Endothelial cell of umbilical vein (primary cell): ENCODE data around the gene QSOX2. TPM values are rescaled to one million over a fixed set of nuclear protein-coding genes. Genes with fewer than 3 reads are reported as not detected.

Experiments
- BruUV-seq: library from RNA; stranded (reverse); fragments of 400-500 nt; replicated peaks from 2 replicates; lab custom pipeline; 2021; lab: Mats Ljungman, UMichigan
- CTCF ChIA-PET: fragments of 300-600, 350-600 bp; sonication (Branson Sonifier 250); formaldehyde crosslinking; loops from one replicate; lab custom pipeline; 2021; ENCODE audit warnings: antibody characterized with exemption, inconsistent platforms; lab: Charles Lee
- POLR2A ChIA-PET: fragments of 300-600, 350-600 bp; sonication (Branson Sonifier 250); formaldehyde crosslinking; loops from one replicate; lab custom pipeline; 2021; ENCODE audit warnings: antibody characterized with exemption, inconsistent platforms; lab: Charles Lee
- DNase-seq: peaks from one replicate; pipeline ENCODE4 v3.0.0-alpha.2; 2011; ENCODE audit warnings: low read depth, low spot score
- FAIRE-seq: peaks from 2 replicates; lab custom pipeline; 2011; peaks lifted over from hg19 to GRCh38; lab: Jason Lieb, UNC
- H2AFZ ChIP-seq: 2 replicates; pipeline ENCODE4 v1.6.0; 2012; ENCODE audit warnings: low read depth, low read length, control low read depth, inconsistent platforms
- H3K27ac ChIP-seq: 2 replicates; pipeline ENCODE4 v1.5.1; 2011; ENCODE audit warnings: low read depth, mild to moderate bottlenecking, control low read depth, low read length, moderate library complexity; ENCODE audit not compliant: insufficient read depth
- H3K27me3 ChIP-seq, 2 experiments: 2 replicates each; pipeline versions ENCODE4 v1.6.0 to v1.6.1; 2011; ENCODE audit warnings: low read length in 2 of 2, mixed read lengths in 1 of 2; ENCODE audit not compliant: control insufficient read depth in 2 of 2, insufficient read depth in 2 of 2
- H3K36me3 ChIP-seq, 2 experiments: 2 replicates in 1 of 2; 3 replicates in 1 of 2; pipeline ENCODE4 v1.5.1; 2011; ENCODE audit warnings: low read length in 2 of 2, mild to moderate bottlenecking in 1 of 2, moderate library complexity in 1 of 2; ENCODE audit not compliant: control insufficient read depth in 2 of 2, insufficient read depth in 2 of 2; ENCODE audit errors: extremely low read depth in 1 of 2
- H3K4me1 ChIP-seq: 3 replicates; pipeline ENCODE4 v1.5.1; 2011; ENCODE audit warnings: mild to moderate bottlenecking, low read length; ENCODE audit not compliant: control insufficient read depth, insufficient read depth; ENCODE audit errors: extremely low read depth
- H3K4me2 ChIP-seq: 2 replicates; pipeline ENCODE4 v1.6.1; 2011; ENCODE audit warnings: low read length, control low read depth, mixed read lengths; ENCODE audit not compliant: insufficient read depth
- H3K4me3 ChIP-seq, 3 experiments: fragments of 200-600 bp in 1 of 3; sonication (generic), shearing (Covaris generic) in 1 of 3; replicated peaks in 1 of 3; 2 replicates each; pipeline ENCODE4 v1.5.1; 2011 to 2016; ENCODE audit warnings: control low read depth in 3 of 3, low read length in 3 of 3, mild to moderate bottlenecking in 2 of 3, inconsistent platforms in 1 of 3, low read depth in 1 of 3, moderate library complexity in 1 of 3; ENCODE audit not compliant: insufficient read depth in 1 of 3
- H3K79me2 ChIP-seq: 2 replicates; pipeline ENCODE4 v1.6.0; 2012; ENCODE audit warnings: low read length, inconsistent platforms; ENCODE audit not compliant: control insufficient read depth, insufficient read depth
- H3K9ac ChIP-seq: replicated peaks from 2 replicates; pipeline ENCODE3; 2011; ENCODE audit warnings: low read length, control low read depth; ENCODE audit not compliant: insufficient read depth; ENCODE audit errors: extremely low read depth
- H3K9me1 ChIP-seq: replicated peaks from 3 replicates; pipeline ENCODE4 v1.6.0; 2011; ENCODE audit warnings: mild to moderate bottlenecking, low read length; ENCODE audit not compliant: control insufficient read depth, insufficient read depth; ENCODE audit errors: extremely low read depth
- H3K9me3 ChIP-seq: replicated peaks from 2 replicates; pipeline ENCODE4 v1.5.1; 2012; ENCODE audit warnings: low read length, inconsistent platforms; ENCODE audit not compliant: control insufficient read depth, insufficient read depth
- H4K20me1 ChIP-seq: replicated peaks from 2 replicates; pipeline ENCODE3; 2011; ENCODE audit warnings: mild to moderate bottlenecking, low read length; ENCODE audit not compliant: control insufficient read depth, insufficient read depth; ENCODE audit errors: extremely low read depth
- CTCF ChIP-seq, 2 donors: IDR thresholded peaks; 1 replicate in 1 of 2; 2 replicates in 1 of 2; pipeline ENCODE4 v1.5.1; 2011; ENCODE audit warnings: low read length in 2 of 2, mild to moderate bottlenecking in 2 of 2, moderate library complexity in 2 of 2, control low read depth in 1 of 2, inconsistent platforms in 1 of 2, low read depth in 1 of 2; ENCODE audit not compliant: insufficient read depth in 1 of 2; ENCODE audit errors: extremely low read depth in 1 of 2
- EZH2 ChIP-seq: IDR thresholded peaks from 2 replicates; pipeline ENCODE4 v1.6.1; 2012; ENCODE audit warnings: borderline replicate concordance, low read depth, mild to moderate bottlenecking, moderate library complexity, low read length, inconsistent platforms; ENCODE audit not compliant: severe bottlenecking
- GATA2 ChIP-seq: IDR thresholded peaks from 2 replicates; pipeline ENCODE4 v1.7.0; 2011; ENCODE audit warnings: low read depth, mild to moderate bottlenecking, moderate library complexity, mixed read lengths, low read length; ENCODE audit not compliant: insufficient read length, insufficient read depth
- JUN ChIP-seq: IDR thresholded peaks from 2 replicates; pipeline ENCODE4 v1.6.1; 2011; ENCODE audit warnings: borderline replicate concordance, low read depth; ENCODE audit not compliant: insufficient read length, insufficient read depth
- MAX ChIP-seq: IDR thresholded peaks from 2 replicates; pipeline ENCODE4 v1.6.1; 2011; ENCODE audit not compliant: insufficient read depth, insufficient read length
- MYC ChIP-seq: IDR thresholded peaks from one replicate; pipeline ENCODE4 v1.6.1; 2011; ENCODE audit warnings: mild to moderate bottlenecking, low read depth, low read length
- POLR2A ChIP-seq: IDR thresholded peaks from 2 replicates; pipeline ENCODE4 v1.6.1; 2012; ENCODE audit warnings: low read depth, mild to moderate bottlenecking, control low read depth, low read length
- POLR2AphosphoS5 ChIP-seq: IDR thresholded peaks from 2 replicates; pipeline ENCODE4 v1.6.1; 2012; ENCODE audit warnings: low read depth, mild to moderate bottlenecking, control low read depth, low read length, moderate library complexity; ENCODE audit not compliant: insufficient read depth
- dilution Hi-C: fragments of 300-500 bp; cut with MboI; formaldehyde crosslinking; loops from one replicate; pipeline ENCODE4 v1.15.0; 2019; ENCODE audit warnings: low sequenced_read_pairs; ENCODE audit not compliant: extremely low pct_ligation_motif_present
- intact Hi-C: fragments of 100-400 bp; cut with micrococcal nuclease; formaldehyde crosslinking; loops from one replicate; pipeline ENCODE4 v1.10.0; 2022
- polyA plus RNA-seq, 4 experiments: library from polyadenylated mRNA; depleted of rRNA in 3 of 4; stranded (reverse) in 3 of 4; unstranded in 1 of 4; fragments of >200 nt; gene quantifications; 2 replicates each; pipeline versions ENCODE4 v1.2.1 to v1.2.3, GENCODE V29; 2011 to 2012; ENCODE audit warnings: missing spikeins in 1 of 4
- total RNA-seq: library from RNA; stranded (reverse); gene quantifications from 2 replicates; pipeline ENCODE4 v1.2.3, GENCODE V29; 2021

Gene QSOX2
- total and polyA plus RNA-seq, 2 donors (not counting 3 experiments of a cell fraction or from before 2014, with no cell fraction given): 16.4 to 23.4 TPM

GRCh38 chr9:136291306-136292025, 45.9 kb upstream of the QSOX2 start:
- no peak overlapping the region for H3K4me2 ChIP-seq
- dilution Hi-C loops (no loop called here), intact Hi-C loops (no loop called here)
- no peak overlapping the region for H3K9ac ChIP-seq
- no peaks in the 10 kb centered on the region for H3K9me3 ChIP-seq
- H3K79me2 ChIP-seq: no peaks in the 10 kb centered on the region
- H3K4me1 ChIP-seq: no peaks in the 10 kb centered on the region
- no peaks in the 10 kb centered on the region for H3K27me3 ChIP-seq
- ChIA-PET CTCF (no interaction called here), POLR2A (no interaction called here)
- BruUV-seq: no TSS peak
- DNase-seq (no peak), FAIRE-seq (no peak)
- H3K27ac ChIP-seq: no peak overlapping the region
- TF ChIP-seq MYC (no peak), EZH2 (no peak), POLR2A (no peak), GATA2 (no peak), JUN (no peak)
- no peak overlapping the region for H3K4me3 ChIP-seq
- no peak overlapping the region for H2AFZ ChIP-seq
- H3K36me3 ChIP-seq: no peaks in the 10 kb centered on the region
- H4K20me1 ChIP-seq: no peaks in the 10 kb centered on the region
- H3K9me1 ChIP-seq: no peaks in the 10 kb centered on the region

GRCh38 chr9:136290508-136291000, 44.9 kb upstream of the QSOX2 start:
- H3K4me3 ChIP-seq: no peak overlapping the region
- H4K20me1 ChIP-seq: no peaks in the 10 kb centered on the region
- no peak overlapping the region for H3K4me2 ChIP-seq
- POLR2A ChIA-PET: no interaction called here
- FAIRE-seq: no peak
- no peaks in the 10 kb centered on the region for H3K36me3 ChIP-seq
- H3K9me3 ChIP-seq: no peaks in the 10 kb centered on the region
- no peaks in the 10 kb centered on the region for H3K27me3 ChIP-seq
- no peak for TF ChIP-seq POLR2AphosphoS5
- no peak for TF ChIP-seq EZH2
- no peak for TF ChIP-seq POLR2A
- TF ChIP-seq MYC: no peak
- no peak for TF ChIP-seq GATA2
- no peak for TF ChIP-seq CTCF (IDR thresholded peaks at IDR 0.05; ENCODE audit: extremely low read depth in 1 of 2, insufficient read depth in 1 of 2, low read depth in 1 of 2, low read length in 2 of 2)
- no peak for TF ChIP-seq MAX
- no peak for TF ChIP-seq JUN
- H2AFZ ChIP-seq: no peak overlapping the region
- intact Hi-C loops: no loop called here
- H3K4me1 ChIP-seq: no peaks in the 10 kb centered on the region
- no peak overlapping the region for H3K9ac ChIP-seq
- no TSS peak for BruUV-seq
- no peaks in the 10 kb centered on the region for H3K79me2 ChIP-seq
- no peak for DNase-seq
- no peaks in the 10 kb centered on the region for H3K9me1 ChIP-seq
- CTCF ChIA-PET: no interaction called here
- dilution Hi-C loops: no loop called here
- H3K27ac ChIP-seq: no peak overlapping the region
